ENCODE results near the gene GJD2. TPM values are rescaled to one million over a fixed set of nuclear protein-coding genes. Genes with fewer than 3 reads are reported as not detected.

The GJD2 gene
- total RNA-seq, 1 donor from 2014 or later: not detected

GRCh38 chr15:34738002-34738401 is 16.8 kb downstream of the GJD2 start:
- DNase-seq (no peak), ATAC-seq (no peak)
- Histone ChIP-seq H3K4me3 (no peak overlapping the region), H3K4me1 (no peaks in the 10 kb centered on the region), H3K27ac (no peak overlapping the region), H3K27me3 (no peaks in the 10 kb centered on the region), H3K36me3 (no peaks in the 10 kb centered on the region), H3K9me3 (no peaks in the 10 kb centered on the region)
- intact Hi-C loops (cut with DNase I): no loop called here
- TF ChIP-seq CTCF (IDR thresholded peaks at IDR 0.05): no peak

GRCh38 chr15:34737477-34737876 is 17.3 kb downstream of the GJD2 start:
- H3K27me3 ChIP-seq: no peaks in the 10 kb centered on the region
- no peak overlapping the region for H3K27ac ChIP-seq
- no peak for DNase-seq
- no peak for TF ChIP-seq CTCF (IDR thresholded peaks at IDR 0.05)
- H3K4me1 ChIP-seq: no peaks in the 10 kb centered on the region
- no peak overlapping the region for H3K4me3 ChIP-seq
- no peaks in the 10 kb centered on the region for H3K9me3 ChIP-seq
- no peaks in the 10 kb centered on the region for H3K36me3 ChIP-seq
- intact Hi-C loops (cut with DNase I): no loop called here
- no peak for ATAC-seq

DNA sequence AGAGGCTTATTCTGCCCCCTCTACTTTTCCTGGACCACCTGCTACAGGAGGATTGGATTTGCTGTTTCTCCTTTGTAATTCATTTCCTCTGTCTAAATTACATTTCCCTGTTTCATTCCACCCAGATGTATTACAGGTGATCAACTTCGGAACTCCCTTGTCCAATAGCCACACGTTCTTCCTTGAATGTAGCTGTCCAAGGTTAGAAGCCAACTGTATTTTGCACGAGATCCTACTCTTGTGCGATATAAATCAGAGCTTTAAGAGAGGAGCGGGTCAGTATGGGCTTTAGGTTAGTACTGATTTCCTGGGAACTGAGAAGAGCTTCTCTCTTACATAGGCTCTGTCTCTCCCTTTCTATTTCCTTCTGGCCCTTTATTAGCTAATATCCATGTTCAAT is 20.5 kb downstream of the GJD2 start:
- Histone ChIP-seq H3K27me3 (no peaks in the 10 kb centered on the region), H3K4me3 (no peak overlapping the region), H3K9me3 (no peaks in the 10 kb centered on the region), H3K4me1 (no peaks in the 10 kb centered on the region), H3K27ac (no peak overlapping the region), H3K36me3 (no peaks in the 10 kb centered on the region)
- TF ChIP-seq CTCF (IDR thresholded peaks at IDR 0.05): no peak
- ATAC-seq (no peak), DNase-seq (no peak)
- intact Hi-C loops (cut with DNase I): no loop called here

DNA sequence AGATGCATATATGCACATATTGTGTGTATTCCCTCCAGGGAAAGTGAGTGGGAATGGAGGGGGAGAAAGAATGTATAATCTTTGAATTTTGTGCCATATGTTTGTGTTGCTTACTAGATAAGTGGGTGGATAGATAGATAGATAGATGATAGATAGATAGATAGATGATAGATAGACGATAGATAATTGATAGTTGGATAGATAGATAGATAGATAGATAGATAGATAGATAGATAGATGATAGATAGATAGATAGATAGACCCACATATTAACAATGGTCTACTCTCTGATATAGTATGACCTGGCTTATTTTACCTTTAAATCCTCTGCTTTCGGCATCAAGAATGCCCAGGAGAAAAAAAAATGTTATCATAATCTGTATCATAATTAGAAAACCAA is 21.2 kb downstream of the GJD2 start:
- DNase-seq: no peak
- no peak for TF ChIP-seq CTCF (IDR thresholded peaks at IDR 0.05)

GRCh38 chr15:34732430-34732829 is 22.4 kb downstream of the GJD2 start:
- ATAC-seq: no peak
- H3K4me1 ChIP-seq: no peaks in the 10 kb centered on the region
- H3K27ac ChIP-seq: no peak overlapping the region
- no peaks in the 10 kb centered on the region for H3K36me3 ChIP-seq
- no peak for DNase-seq
- intact Hi-C loops (cut with DNase I): no loop called here
- H3K4me3 ChIP-seq: no peak overlapping the region
- H3K9me3 ChIP-seq: no peaks in the 10 kb centered on the region
- TF ChIP-seq CTCF (IDR thresholded peaks at IDR 0.05): no peak
- no peaks in the 10 kb centered on the region for H3K27me3 ChIP-seq

More for the DNA sequence above, 21.2 kb downstream of the GJD2 start:
- no peak for ATAC-seq
- Histone ChIP-seq H3K4me3 (no peak overlapping the region), H3K27ac (no peak overlapping the region), H3K27me3 (no peaks in the 10 kb centered on the region), H3K36me3 (no peaks in the 10 kb centered on the region), H3K9me3 (no peaks in the 10 kb centered on the region), H3K4me1 (no peaks in the 10 kb centered on the region)
- intact Hi-C loops (cut with DNase I): no loop called here

- DNase-seq (no peak), ATAC-seq (no peak)
- no peak overlapping the region for H3K27ac ChIP-seq
- H3K4me1 ChIP-seq: no peaks in the 10 kb centered on the region
- H3K4me3 ChIP-seq: no peak overlapping the region
- H3K36me3 ChIP-seq: no peaks in the 10 kb centered on the region
- no peaks in the 10 kb centered on the region for H3K9me3 ChIP-seq
- peaks cover 1% of the 10 kb centered on the region for H3K27me3 ChIP-seq
- TF ChIP-seq CTCF (IDR thresholded peaks at IDR 0.05): no peak
- intact Hi-C loops (cut with DNase I): no loop called here
These were observed 24.1 kb downstream of the GJD2 start for GRCh38 chr15:34730701-34731100.

Data from upper lobe of right lung (tissue), 1 donor.